ENCODE data around the gene COA4.

Gene COA4

GRCh38 chr11:73862986-73863385, 13.7 kb downstream of the COA4 start:
- no peak for DNase-seq

GRCh38 chr11:73860202-73860601, 16.4 kb downstream of the COA4 start:
- no peak for DNase-seq

- DNase-seq, result no peak
These were observed 17.0 kb downstream of the COA4 start for GRCh38 chr11:73859671-73860070.

- DNase-seq, result no peak
These were observed 20.5 kb downstream of the COA4 start for GRCh38 chr11:73856031-73856567.

GRCh38 chr11:73854680-73855079, 22.0 kb downstream of the COA4 start:
- no peak for DNase-seq

- no peak for DNase-seq
These were observed 24.6 kb downstream of the COA4 start for GRCh38 chr11:73852049-73852448.

GRCh38 chr11:73851046-73851764, 25.4 kb downstream of the COA4 start:
- DNase-seq, result no peak

GRCh38 chr11:73839123-73839457, 37.6 kb downstream of the COA4 start:
- no peak for DNase-seq

- no peak for DNase-seq
These were observed 38.1 kb downstream of the COA4 start for GRCh38 chr11:73838443-73839122.

GRCh38 chr11:73833067-73833466, 43.6 kb downstream of the COA4 start:
- DNase-seq, result no peak

- DNase-seq, result no peak
These were observed 46.4 kb downstream of the COA4 start for GRCh38 chr11:73830261-73830660.
